Stimulated activated CD8-positive, alpha-beta memory T cell treated with anti-CD3 and anti-CD28 coated beads, Interleukin-4, amount 100 ng/mL, for 48 hours (primary cell): ENCODE results near the gene CEP120.
"Not testable (repeated sequence)": the region's sequence is repeated elsewhere in the genome, so short reads cannot be mapped to it uniquely, and the experiment has no call there.

Source experiments
- DNase-seq: peaks from one replicate; pipeline ENCODE4 v3.0.0-alpha.2; 2020

Gene CEP120

GRCh38 chr5:123438244-123438643 lies 15.0 kb upstream of the CEP120 start:
- peak; percentile 42 for DNase-seq

DNA sequence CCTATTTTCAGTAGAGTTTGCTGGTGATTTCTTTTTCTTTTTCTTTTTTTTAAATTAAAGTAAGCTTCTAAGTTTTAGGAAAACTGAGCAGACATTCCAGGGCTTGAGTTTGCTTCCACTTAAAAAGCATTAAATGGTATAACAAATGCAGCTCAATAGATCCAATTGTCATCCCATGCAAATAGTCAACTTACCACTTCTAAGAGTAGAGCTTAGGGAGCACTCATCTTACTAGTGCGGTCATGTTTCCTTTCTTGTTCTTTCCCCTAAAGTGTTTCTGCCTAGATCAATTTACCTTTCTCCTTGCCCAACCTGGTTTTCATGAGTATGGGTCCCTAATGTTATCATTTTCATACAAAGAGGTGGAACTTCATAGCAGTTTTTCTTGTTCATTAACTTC lies 13.0 kb upstream of the CEP120 start:
- no peak for DNase-seq

GRCh38 chr5:123434796-123435195 lies 11.6 kb upstream of the CEP120 start:
- no peak for DNase-seq

DNA sequence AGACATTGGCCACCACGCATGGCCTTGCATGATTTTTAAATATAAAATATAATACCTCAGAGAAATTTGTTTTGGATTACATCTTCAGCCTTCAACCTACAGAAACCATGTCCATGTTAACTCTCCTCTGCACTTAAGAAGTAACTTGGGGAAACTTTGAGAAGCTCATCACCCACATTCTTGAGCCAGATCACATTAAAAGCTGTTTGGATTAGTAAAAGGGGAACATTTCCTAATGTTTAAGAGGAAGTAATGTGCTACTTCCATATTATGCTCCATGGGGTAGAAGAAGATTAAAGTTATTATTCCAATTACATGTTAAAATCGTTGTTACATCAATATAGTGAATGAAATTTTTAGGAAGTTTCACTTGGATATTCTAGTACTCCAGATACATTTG lies 10.4 kb upstream of the CEP120 start:
- DNase-seq: no peak

DNA sequence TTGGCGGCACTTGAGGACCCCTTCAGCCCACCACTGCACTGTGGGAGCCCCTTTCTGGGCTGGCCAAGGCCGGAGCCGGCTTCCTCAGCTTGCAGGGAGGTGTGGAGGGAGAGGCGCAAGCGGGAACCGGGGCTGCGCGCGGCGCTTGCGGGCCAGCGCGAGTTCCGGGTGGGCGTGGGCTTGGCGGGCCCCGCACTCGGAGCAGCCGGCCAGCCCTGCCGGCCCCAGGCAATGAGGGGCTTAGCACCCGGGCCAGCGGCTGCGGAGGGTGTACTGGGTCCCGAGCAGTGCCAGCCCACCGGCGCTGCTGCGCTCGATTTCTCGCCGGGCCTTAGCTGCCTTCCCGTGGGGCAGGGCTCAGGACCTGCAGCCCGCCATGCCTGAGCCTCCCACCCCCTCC lies 7.2 kb upstream of the CEP120 start:
- not testable (repeated sequence) for DNase-seq

DNA sequence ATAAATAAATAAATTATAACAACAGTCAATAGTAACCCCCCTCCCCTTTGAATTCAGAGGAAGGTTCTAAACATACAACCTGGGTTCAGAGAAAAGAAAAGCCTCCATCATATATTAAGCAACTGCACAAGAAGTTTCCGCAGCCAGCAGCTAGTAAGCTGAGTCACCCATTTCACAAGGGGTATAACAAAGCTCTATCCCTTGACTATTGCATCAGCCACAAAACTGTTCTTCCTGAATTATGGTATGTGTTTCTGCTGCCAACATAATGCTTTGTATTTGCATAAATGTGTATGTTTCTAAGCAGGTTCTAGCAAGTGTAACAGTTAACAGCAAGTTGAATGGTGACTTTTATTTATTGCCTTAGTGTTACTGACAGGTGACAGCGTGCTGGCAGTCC lies 6.8 kb upstream of the CEP120 start:
- DNase-seq: no peak

GRCh38 chr5:123429221-123429954 lies 6.2 kb upstream of the CEP120 start:
- DNase-seq: no peak

GRCh38 chr5:123428521-123429220 lies 5.5 kb upstream of the CEP120 start:
- no peak for DNase-seq

- no peak for DNase-seq
Measured at GRCh38 chr5:123427281-123427680, 4.1 kb upstream of the CEP120 start.

- no peak for DNase-seq
Measured at GRCh38 chr5:123425431-123425830, 2.2 kb upstream of the CEP120 start.

- peak; percentile 50 for DNase-seq
Measured at GRCh38 chr5:123422433-123423277, 548 bp downstream of the CEP120 start.

GRCh38 chr5:123421773-123422172 lies 1.4 kb downstream of the CEP120 start:
- DNase-seq: no peak

- no peak for DNase-seq
Measured at GRCh38 chr5:123414974-123415373, 8.2 kb downstream of the CEP120 start.

DNA sequence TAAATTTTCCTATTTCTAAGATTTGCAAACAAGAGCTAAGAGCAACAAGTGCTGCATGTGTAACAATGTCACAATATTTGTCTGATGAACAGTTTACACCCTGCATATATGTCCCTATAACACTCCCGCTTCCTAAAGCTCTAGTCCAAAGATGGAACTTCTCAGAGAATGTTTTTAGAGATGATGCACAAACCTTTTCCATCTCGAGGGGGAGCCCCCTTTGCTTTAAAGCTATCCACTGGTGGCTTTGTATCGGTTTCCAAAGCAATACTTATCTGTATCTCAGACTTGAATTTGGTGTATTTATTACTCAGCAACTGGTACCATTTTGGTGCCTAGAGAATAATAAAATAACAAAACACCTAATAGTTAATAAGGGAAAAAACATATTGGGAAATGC lies 11.0 kb downstream of the CEP120 start:
- no peak for DNase-seq

GRCh38 chr5:123401999-123402398 lies 21.2 kb downstream of the CEP120 start:
- not testable (repeated sequence) for DNase-seq

DNA sequence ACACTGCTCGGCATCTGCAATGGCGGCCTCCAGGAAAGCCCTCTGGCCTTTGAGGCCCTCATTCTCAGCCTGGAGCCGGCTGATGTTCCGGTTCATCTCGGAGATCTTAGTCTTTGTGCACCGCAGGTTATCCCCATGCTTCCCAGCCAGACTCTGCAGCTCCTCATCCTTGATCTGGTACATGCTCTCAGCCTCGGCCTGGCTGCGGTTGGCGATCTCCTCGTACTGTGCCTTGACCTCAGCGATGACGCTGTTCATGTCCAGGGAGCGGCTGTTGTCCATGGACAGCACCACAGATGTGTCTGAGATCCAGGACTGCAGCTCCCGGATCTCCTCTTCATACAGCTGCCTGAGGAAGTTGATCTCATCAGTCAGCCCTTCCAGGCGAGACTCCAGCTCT lies 21.9 kb downstream of the CEP120 start:
- DNase-seq: no peak

DNA sequence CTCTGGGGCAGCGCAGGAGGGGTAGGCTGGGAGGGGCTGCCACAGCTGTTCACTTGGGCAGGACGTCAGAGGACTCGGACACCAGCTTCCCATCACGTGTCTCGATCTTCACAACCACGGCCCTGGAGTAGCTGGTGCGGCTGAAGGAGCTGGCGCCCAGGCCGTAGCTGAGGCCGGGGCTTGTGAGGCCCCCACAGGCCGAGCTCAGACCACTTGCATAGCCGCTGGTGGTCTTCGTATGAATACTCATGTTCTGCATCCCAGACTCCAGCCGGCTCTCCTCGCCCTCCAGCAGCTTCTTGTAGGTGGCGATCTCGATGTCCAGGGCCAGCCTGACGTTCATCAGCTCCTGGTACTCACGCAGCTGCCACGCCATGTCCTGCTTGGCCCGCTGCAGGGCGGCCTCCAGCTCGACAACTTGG lies 22.3 kb downstream of the CEP120 start:
- not testable (repeated sequence) for DNase-seq

- DNase-seq: no peak
Measured at GRCh38 chr5:123398058-123398733, 25.0 kb downstream of the CEP120 start.

GRCh38 chr5:123397538-123397937 lies 25.7 kb downstream of the CEP120 start:
- DNase-seq: no peak

- DNase-seq: no peak
Measured at GRCh38 chr5:123391009-123391408, 32.2 kb downstream of the CEP120 start.

GRCh38 chr5:123389794-123390193 lies 33.4 kb downstream of the CEP120 start:
- no peak for DNase-seq

GRCh38 chr5:123387313-123387712 lies 35.9 kb downstream of the CEP120 start:
- DNase-seq: no peak

GRCh38 chr5:123382252-123382651 lies 41.0 kb downstream of the CEP120 start:
- DNase-seq: no peak
